Measurements from ENCODE around the gene ATP6V0C.
A peak's percentile ranks its signal among the peaks of the same experiment; 100 is the strongest.

Gene ATP6V0C

GRCh38 chr16:2508722-2509400, 4.9 kb upstream of the ATP6V0C start:
- no peak for DNase-seq (ENCODE audit: low spot score)

DNA sequence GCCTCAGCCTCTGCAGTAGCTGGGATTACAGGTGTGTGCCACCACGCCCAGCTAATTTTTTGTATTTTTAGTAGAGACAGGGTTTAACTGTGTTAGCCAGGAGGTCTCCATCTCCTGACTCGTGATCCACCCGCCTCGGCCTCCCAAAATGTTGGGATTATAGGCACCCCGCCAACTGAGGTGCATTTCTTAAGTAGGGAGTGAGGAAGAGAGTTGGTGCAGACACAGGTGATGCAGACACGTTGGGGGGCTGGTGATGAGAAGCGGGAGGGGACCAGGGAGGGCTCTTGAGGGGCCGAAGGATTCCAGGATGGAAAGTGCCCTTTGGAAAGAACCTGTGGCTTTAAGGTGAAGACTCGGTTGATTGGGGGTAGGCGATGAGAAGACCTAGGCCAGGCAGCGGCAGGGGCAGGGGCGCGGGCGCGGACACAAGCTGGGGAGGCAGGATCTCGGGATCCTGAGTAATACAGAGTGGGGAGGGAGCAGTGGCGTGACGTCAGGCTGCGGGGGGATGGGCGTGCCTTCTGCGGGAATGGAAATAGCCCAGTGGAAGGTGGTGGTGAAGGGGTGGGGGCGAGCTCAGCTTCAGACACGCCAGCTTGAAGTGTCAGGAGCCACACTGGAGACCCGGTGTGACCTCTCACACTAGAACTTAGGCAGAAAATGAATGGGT, 2.5 kb upstream of the ATP6V0C start:
- DNase-seq (ENCODE audit: low spot score) = peak; percentile 67

GRCh38 chr16:2511996-2512734, 1.6 kb upstream of the ATP6V0C start:
- DNase-seq (ENCODE audit: low spot score) = no peak

- DNase-seq (ENCODE audit: low spot score) = no peak
These were observed 882 bp upstream of the ATP6V0C start for GRCh38 chr16:2512735-2513404.

DNA sequence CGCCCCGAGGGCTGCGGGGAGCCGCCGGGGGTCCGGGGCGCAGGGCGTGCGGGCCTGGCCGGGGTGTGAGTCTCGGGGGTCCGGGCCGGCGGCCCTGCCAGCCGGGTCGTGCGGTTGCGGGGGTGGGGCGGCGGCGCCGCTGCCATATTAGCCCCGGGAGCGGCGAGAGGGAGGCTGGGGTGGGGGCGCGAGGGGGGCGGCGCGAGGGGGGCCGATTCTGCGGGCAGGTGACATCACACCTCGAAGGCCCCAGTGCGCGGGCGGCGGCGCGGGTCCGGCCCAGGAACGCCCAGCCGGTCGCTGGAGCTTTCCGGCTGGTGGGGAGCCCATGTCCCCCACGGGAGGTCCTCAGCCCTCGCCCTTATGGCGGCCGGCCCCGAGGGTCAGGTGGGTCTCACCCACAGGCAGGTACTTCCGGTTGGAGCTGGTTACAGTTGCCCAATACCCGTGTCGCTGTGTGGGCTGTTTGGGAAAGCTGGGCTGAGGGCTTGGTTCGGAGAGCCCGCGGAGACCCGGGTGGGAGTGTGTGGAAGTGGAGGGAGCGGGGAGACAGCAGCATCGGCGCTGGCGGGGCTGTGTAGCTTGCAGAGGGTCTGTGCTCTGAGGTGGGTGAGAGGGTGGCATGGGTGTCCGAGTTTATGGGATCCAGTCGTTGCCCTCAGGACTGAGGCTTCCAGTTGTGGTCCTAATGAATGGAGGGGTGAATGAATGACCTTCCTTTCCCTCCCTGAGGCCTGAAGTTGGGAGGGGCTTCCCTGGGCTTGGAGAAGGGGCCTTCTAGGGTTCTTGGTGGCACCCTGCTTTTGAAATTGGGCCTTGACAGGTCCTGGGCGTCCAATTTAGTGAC, 804 bp downstream of the ATP6V0C start:
- DNase-seq (ENCODE audit: low spot score) = no peak

GRCh38 chr16:2515180-2515851, 1.6 kb downstream of the ATP6V0C start:
- no peak for DNase-seq (ENCODE audit: low spot score)

DNA sequence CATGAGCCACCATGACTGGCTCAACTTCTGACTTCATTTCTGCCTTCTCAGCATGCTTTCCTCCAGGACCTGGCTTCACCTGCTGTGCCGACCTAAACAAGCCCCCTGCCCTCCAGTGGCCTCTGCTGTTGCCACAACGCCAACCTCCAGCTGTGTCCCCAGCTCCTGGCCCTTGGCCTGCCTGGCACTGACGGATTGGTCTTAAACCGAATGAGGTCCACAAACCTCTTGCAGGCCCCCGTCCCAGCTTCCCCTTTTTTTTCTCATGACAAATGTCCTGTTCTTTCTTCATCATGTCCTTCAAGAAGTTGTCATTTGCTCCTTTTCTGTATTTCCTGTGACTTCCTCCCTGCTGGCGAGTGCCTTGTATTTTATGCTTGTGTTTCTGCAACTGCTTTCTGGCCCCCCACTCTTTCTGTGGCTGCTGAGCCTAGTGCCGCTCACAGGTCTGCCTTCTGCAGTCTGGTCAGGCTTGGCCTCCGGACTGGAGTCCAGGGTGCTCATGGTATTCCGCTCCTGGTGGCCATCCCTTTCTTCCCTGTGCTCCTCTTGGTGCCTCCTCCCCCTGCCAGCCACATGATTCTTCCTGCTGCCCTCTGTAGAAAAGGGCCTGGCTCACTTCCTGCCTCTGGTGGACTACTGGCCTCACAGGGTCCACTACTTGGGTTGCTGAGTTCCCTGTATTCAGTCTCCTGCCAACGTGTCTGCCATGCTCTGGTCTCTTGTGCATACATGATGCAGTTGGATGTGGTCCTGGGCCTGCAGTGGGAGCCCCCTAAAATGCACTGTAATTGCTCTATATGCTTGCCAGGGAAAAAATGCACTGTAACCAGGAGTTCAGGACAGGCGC, 2.9 kb downstream of the ATP6V0C start:
- peak; percentile 73 for DNase-seq (ENCODE audit: low spot score)

- DNase-seq (ENCODE audit: low spot score) = no peak
These were observed 4.3 kb downstream of the ATP6V0C start for GRCh38 chr16:2517954-2518605.

DNA sequence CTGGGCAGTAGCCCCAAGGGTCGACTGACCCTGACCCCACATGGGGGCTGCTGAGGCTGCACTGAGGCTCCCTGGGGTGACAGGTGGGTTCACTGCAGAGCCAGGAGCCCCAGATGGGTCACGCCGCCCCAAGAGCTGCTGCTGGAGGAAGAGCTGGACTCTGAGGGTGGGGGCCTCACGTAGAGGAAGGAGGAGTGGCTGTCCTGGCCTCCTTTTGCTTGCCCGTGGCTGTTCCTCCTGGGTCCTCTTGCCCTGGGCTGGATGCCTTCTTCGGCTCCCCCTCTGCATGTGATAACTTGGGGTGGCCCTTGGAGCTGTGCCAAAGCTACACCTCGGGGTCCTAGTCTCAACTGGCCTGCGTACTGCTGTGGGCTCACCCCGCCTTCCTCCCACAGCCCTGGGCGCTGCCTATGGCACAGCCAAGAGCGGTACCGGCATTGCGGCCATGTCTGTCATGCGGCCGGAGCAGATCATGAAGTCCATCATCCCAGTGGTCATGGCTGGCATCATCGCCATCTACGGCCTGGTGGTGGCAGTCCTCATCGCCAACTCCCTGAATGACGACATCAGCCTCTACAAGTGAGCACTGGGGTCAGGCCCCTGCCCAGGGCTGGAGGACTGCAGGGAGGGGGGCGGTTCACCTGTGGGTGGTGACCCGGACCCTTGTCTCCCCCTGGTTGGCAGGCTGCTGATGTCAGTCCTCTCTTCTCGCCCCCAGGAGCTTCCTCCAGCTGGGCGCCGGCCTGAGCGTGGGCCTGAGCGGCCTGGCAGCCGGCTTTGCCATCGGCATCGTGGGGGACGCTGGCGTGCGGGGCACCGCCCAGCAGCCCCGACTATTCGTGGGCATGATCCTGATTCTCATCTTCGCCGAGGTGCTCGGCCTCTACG, 5.3 kb downstream of the ATP6V0C start:
- no peak for DNase-seq (ENCODE audit: low spot score)

- no peak for DNase-seq (ENCODE audit: low spot score)
These were observed 5.9 kb downstream of the ATP6V0C start for GRCh38 chr16:2519711-2520080.

DNA sequence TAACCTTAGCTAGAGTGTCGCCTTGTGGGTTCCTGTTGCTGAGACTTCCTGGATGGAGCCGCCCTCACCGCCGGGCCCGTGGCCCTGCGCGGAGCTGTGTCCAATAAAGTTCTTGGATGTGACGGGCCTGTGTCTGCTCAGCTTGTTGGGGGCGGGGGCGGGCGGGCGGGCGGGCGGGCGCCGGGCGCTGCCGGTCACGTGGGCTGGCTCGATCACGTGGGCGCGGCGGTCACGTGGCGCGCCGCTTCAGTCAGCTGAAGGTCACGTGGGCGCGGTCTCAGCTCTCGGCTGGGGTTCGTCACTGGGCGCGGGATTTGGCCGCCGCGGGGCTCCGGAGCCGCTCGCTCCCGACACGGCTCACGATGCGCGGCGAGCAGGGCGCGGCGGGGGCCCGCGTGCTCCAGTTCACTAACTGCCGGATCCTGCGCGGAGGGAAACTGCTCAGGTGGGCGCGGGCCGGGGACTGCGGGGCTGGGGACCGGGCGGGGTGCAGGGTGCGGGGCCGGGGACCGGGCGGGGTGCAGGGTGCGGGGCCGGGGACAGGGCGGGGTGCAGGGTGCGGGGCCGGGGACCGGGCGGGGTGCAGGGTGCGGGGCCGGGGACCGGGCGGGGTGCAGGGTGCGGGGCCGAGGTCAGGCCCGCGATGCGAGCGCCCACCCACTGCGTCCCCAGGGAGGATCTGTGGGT, 6.5 kb downstream of the ATP6V0C start, which contains the start of gene AMDHD2:
Gene AMDHD2, plus strand, starts transcription at position 275 of the 687 bp plus-strand sequence. Its CDS starts 88 bp downstream, at position 363.
- DNase-seq (ENCODE audit: low spot score) = peak; percentile 91

GRCh38 chr16:2520784-2521531, 7.2 kb downstream of the ATP6V0C start:
- DNase-seq (ENCODE audit: low spot score) = no peak

- no peak for DNase-seq (ENCODE audit: low spot score)
These were observed 10.1 kb downstream of the ATP6V0C start for GRCh38 chr16:2523801-2524231.

DNA sequence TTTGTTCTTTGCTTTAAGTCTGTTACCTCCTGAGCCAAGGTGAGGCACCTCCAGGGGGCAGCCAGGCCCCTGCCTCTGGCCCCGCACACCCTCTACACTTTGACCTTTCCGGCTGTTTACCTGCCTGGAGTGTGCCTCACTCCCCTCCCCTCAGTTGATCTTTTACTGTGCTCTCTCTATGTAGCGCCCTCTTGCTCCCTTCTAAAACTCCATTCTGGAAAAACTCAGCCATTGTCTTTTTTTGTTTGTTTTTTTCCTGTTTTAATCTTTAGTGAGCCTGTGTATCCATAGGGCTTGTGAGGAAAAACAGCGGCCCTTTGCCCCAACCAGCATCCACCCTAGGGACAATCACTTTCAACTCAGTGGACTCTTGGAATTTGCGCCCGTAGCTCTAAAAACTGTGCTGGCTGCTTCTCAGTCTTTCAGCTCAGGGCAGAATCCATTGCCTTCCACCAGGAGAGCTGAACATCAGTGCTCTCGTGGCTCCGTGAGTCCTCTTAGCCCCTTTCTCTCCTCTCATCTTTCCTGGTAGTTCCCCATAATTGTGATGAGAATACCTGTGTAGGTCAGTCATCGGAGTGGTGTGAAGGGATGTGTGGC, 10.7 kb downstream of the ATP6V0C start:
- no peak for DNase-seq (ENCODE audit: low spot score)

GRCh38 chr16:2526135-2526534, 12.4 kb downstream of the ATP6V0C start:
- no peak for DNase-seq (ENCODE audit: low spot score)

DNA sequence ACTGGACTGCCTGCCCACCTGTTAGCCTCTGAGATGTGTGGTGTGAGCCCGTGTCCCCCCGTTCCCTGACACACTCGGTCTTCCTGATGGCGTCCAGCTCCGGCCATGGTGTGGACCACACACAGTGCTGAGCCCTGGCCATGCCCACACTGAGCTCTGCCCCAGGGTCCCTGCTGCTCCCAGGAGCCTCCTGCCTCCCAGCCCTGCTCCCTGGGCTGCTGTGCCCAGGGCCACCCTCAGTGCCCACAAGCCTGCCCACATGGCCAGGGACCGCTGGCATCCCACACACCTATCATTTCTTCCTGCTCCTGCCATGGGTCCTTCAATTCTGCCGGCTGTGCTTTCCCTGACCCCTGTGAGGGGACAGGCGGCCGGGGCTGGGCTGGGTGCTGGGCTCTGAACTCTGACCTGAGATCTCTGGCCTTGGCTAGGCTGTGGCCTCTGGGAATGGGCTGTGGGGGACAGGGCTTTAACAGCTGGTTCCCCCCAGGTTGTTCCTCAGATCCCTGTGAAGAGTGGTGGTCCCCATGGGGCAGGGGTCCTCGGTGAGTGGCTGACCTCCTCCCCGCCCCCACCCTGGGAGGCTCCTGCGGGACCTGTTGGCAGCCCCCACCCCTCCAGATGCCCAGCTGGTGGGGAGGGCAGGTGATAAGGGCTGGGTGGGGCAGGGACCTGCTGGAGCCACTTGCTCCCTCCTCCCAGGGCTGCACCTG, 13.5 kb downstream of the ATP6V0C start:
- DNase-seq (ENCODE audit: low spot score) = no peak
